C4-2B (cell line): ENCODE data around the gene SLC25A39.

Experiments used
- H3K27ac ChIP-seq: fragments of 450-650 bp; 2 replicates; pipeline ENCODE4 v1.5.1; 2017
- ZFX ChIP-seq: fragments of 450-650 bp; IDR thresholded peaks from 2 replicates; pipeline ENCODE4 v1.6.1; 2017
- TF ChIP-seq, protein P1 (sequence below): fragments of 450-650 bp; conservative IDR thresholded peaks from 2 replicates; pipeline ENCODE4 v1.5.1; 2017; ENCODE audit warnings: mild to moderate bottlenecking

SLC25A39 gene

DNA sequence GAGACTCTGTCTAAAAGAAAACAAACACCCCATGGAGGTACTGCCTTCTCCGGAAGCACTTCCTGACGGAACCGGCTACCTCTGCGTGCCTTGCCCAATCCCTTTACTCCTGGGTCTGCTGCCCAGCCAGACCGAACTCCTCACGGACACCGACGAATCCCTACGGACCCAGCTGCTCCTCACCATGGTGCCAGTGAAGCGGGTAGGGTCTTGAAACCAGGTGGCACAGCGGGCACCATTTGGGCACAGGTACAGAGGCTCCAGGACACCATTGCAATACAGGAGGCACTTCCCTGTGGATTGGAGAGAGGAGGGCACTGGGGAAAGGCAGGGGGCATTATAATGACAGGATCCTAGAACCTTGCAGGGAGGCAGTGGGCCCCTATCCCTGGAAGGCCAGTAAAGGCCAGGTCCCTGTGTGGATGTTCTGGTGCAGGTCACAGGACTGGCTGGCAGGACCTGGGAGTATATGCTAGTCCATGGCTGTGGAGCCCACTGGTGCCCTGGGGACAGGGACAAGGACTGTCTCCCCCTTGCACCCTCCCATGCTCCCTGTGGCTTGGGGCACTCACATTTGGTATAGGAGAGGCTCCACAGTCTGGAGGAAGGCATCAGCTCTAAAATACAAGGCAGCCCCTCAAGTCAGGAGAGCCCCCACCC, 2.3 kb downstream of the SLC25A39 start:
- TF ChIP-seq, protein P1, sequence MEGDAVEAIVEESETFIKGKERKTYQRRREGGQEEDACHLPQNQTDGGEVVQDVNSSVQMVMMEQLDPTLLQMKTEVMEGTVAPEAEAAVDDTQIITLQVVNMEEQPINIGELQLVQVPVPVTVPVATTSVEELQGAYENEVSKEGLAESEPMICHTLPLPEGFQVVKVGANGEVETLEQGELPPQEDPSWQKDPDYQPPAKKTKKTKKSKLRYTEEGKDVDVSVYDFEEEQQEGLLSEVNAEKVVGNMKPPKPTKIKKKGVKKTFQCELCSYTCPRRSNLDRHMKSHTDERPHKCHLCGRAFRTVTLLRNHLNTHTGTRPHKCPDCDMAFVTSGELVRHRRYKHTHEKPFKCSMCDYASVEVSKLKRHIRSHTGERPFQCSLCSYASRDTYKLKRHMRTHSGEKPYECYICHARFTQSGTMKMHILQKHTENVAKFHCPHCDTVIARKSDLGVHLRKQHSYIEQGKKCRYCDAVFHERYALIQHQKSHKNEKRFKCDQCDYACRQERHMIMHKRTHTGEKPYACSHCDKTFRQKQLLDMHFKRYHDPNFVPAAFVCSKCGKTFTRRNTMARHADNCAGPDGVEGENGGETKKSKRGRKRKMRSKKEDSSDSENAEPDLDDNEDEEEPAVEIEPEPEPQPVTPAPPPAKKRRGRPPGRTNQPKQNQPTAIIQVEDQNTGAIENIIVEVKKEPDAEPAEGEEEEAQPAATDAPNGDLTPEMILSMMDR, result no peak
- TF ChIP-seq ZFX, result no peak
- no peak overlapping the region; the same call in 1 of the 2 replicates for H3K27ac ChIP-seq

DNA sequence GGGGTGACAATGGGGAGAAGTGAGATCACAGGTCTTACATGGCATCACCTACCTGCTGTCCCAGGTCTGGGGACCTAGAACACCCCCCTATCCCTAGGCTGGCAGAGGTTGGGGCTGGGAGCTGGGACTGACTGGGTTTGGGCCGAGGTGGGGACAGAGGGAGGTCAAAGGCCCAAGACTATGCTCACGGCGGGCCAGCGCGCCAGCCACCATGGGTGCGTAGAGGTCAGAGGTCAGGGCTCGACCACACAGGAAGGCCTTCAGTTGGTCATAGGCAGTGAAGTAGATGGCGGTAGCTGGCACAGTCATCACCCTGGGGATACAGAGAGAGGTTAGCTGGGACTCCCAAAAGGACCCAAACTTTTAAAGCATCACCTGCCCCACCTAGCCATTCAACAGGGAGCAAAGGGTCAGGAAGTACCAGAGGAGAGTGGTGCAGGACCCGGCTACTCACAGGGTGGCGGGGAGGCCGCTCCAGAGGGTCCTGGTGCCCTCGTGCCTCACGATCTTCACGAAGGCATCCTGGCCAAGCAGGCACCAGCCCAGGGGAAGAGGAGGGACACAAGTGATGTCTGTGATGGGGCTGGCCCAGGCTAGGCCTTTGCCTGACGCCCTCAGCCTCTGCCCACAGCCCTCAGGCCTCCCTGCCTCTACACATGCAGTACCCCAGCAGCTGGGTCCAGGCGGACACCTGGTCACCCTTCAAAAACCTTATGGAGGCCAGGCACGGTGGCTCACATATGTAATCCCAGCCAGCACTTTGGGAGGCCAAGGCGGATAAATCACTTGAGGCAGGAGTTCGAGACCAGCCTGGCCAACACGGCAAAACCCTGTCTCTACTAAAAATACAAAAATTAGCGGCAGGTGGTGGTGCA, 3.1 kb downstream of the SLC25A39 start:
- no peak overlapping the region for H3K27ac ChIP-seq
- no peak for TF ChIP-seq ZFX
- TF ChIP-seq, protein P1, result no peak

DNA sequence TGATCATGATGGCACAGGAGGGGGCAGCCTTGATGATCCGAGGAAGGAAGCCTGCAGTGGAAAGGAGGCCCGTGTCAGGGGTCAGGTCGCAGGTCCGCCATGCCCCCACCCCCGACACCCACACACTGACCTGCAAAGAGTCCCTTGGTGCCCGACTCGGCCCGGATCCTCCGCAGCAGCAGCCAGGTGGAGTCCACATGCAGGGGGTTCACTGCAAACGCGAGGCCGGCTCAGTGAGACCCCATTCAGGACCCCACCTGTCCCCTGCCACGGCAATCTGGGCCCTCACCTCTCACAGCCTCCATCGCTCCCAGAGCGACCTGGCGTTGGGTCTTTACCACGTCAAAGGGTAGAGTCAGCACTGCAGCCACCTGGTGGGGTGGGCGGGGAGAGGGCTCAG, 4.6 kb downstream of the SLC25A39 start:
- H3K27ac ChIP-seq, result no peak overlapping the region
- TF ChIP-seq, protein P1, result no peak
- TF ChIP-seq ZFX, result no peak

DNA sequence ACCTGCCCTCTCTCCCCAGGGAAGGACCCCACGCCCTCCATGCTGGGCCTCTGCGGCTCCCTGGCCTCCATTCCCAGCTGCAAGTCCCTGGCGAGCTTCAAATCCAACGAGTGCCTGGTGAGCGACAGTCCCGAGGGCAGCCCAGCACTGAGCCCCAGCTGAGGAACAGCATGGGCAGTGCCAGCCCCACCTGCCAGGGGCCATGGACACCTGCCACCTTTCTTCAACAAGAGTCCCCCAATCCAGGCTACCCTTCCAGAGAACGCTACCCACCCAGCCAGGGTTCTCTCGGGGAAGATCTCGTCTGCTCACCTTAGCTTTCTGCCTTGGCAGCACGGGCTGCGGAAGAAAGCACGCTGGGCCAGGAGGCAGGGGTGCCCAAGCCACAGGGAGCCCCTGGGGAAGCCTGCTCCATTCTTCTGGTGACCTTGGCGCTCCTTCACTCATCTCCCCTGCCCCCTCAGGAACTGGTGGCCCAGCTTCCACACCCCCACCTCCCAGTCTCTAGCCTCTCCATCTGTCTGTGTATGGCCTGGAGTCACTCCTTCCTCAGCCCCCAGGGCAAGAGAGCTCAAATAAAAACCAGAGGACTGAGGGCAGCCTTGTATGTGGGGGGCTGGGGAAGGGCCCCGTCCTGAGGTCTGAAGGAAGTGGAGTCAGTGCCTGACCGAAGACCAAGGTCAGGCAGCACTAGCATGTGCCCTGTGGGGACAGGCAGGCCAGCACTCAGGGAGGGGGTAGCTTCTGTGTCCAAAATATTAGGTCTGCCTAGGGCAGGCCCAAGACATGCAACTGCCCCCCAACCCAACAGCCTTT, 6.3 kb downstream of the SLC25A39 start:
- TF ChIP-seq, protein P1, result no peak
- no peak for TF ChIP-seq ZFX
- H3K27ac ChIP-seq, result no peak overlapping the region

DNA sequence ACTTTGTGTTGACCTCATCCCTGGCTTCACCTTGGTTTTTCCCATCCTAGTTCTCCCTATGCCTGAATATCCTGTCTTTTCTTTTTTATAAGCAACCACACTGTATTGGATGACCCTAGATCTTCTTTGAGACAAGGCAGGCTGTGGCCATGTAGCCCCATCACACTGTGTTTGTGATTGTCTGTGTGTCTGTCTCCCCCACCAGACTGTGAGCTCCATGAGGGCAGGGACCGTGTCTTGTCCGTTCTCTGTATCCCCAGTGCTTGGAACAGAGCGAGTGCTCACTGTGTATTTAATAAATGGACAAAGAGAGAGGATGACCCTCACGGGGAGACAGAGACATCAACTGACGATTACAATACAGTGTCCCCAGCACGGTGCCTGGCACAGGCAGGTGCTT, 7.1 kb downstream of the SLC25A39 start:
- TF ChIP-seq, protein P1, result no peak
- TF ChIP-seq ZFX, result no peak
- no peak overlapping the region for H3K27ac ChIP-seq

DNA sequence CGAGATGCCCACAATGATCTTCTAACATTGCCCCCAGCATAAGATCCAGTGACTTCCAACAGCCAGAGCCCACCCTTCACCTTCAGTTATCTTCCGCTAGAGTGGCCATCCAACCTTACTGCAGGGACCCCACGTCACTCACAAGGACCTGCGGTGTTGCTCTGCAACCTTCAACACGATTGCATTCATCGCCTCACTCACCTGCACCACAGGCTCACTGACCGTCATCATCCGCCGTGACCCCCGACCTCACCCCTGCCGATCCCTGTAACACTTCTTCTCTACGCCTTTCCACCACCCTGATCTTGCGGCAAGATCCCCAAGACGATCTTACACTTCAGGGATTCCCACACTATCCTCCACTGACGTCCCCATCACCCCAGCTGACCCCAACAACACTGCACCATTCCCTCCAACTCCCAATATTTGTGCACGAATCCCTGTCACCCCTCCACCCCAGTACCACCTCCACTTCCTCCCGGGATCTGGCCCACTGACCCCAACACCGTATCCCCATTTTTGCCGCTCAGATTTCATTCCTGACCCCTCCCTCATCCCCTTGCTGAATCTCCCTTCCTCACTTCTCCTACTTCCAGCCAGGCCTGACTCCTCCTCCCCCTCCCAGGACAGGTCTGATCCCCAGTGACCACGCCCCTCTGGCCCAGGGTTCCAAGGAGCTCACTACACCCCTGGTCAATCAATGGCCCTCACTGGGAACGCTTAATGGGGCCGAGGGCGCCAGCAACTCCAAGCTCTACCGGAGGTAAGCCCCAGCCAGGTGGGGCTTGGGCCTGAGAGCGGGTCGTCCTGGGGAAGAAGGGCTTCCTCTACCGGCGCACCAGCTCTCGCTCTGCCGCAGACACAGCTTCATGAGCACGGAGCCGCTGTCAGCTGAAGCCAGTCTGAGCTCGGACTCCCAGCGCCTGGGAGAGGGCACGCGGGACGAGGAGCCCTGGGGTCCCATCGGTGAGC, 8.6 kb downstream of the SLC25A39 start:
- H3K27ac ChIP-seq, result peak overlapping the region; percentile 47
- TF ChIP-seq, protein P1, result no peak
- no peak for TF ChIP-seq ZFX
